H1 (cell line): ENCODE data around the gene DGCR6L. TPM values are rescaled to one million over a fixed set of nuclear protein-coding genes. Genes with fewer than 3 reads are reported as not detected.
"Not testable (repeated sequence)": the region's sequence is repeated elsewhere in the genome, so short reads cannot be mapped to it uniquely, and the experiment has no call there.

Experiments used
- CTCF ChIA-PET: fragments of 300-600 bp; sonication (Branson Sonifier 250); formaldehyde crosslinking; loops from one replicate; lab custom pipeline; 2021; ENCODE audit not compliant: partially characterized antibody; lab: Charles Lee
- POLR2A ChIA-PET: fragments of 300-600 bp; sonication (Branson Sonifier 250); formaldehyde crosslinking; loops from one replicate; lab custom pipeline; 2021; ENCODE audit warnings: inconsistent platforms; ENCODE audit not compliant: partially characterized antibody; lab: Charles Lee
- DNase-seq, 2 experiments: peaks; one replicate each; pipeline versions ENCODE4 v3.0.0 to v3.0.0-alpha.2; 2010 to 2022; ENCODE audit warnings: low spot score in 2 of 2, low read depth in 1 of 2, mixed read lengths in 1 of 2
- FAIRE-seq: peaks from 2 replicates; lab custom pipeline; 2011; peaks lifted over from hg19 to GRCh38; lab: Jason Lieb, UNC
- H2AFZ ChIP-seq: 2 replicates; pipeline ENCODE4 v1.8.1; 2012; ENCODE audit warnings: low read length, inconsistent platforms
- H2AK5ac ChIP-seq: 2 replicates; pipeline ENCODE4 v1.6.1; 2013; ENCODE audit warnings: low read depth, low read length
- H2BK120ac ChIP-seq: replicated peaks from 2 replicates; pipeline ENCODE3; 2013; ENCODE audit warnings: low read depth, low read length, inconsistent platforms
- H2BK12ac ChIP-seq: 2 replicates; pipeline ENCODE4 v1.6.1; 2013; ENCODE audit warnings: low read depth, low read length
- H2BK15ac ChIP-seq: 2 replicates; pipeline ENCODE4 v1.6.1; 2013; ENCODE audit warnings: low read length
- H2BK20ac ChIP-seq: 2 replicates; pipeline ENCODE4 v1.6.1; 2013; ENCODE audit warnings: low read length
- H2BK5ac ChIP-seq: 2 replicates; pipeline ENCODE4 v1.6.1; 2013; ENCODE audit warnings: low read depth, low read length
- H3K14ac ChIP-seq: 2 replicates; pipeline ENCODE4 v1.6.1; 2013; ENCODE audit warnings: inconsistent platforms; ENCODE audit not compliant: insufficient read length
- H3K18ac ChIP-seq: 2 replicates; pipeline ENCODE4 v1.6.1; 2013; ENCODE audit warnings: low read length; ENCODE audit errors: extremely low read depth
- H3K23ac ChIP-seq: 2 replicates; pipeline ENCODE4 v1.6.1; 2013; ENCODE audit warnings: inconsistent platforms; ENCODE audit not compliant: insufficient read length
- H3K23me2 ChIP-seq: 2 replicates; pipeline ENCODE4 v1.6.1; 2013; ENCODE audit warnings: low read depth, low read length
- H3K27ac ChIP-seq: 2 replicates; pipeline ENCODE4 v1.6.1; 2011; ENCODE audit warnings: low read depth, low read length, inconsistent platforms
- H3K27me3 ChIP-seq, 4 experiments: replicated peaks in 1 of 4; 1 replicate in 1 of 4; 2 replicates in 3 of 4; pipeline versions ENCODE4 v1.6.1 to v1.8.1; 2011 to 2013; ENCODE audit warnings: low read length in 3 of 4, mild to moderate bottlenecking in 3 of 4, inconsistent platforms in 2 of 4, mixed read lengths in 2 of 4, moderate library complexity in 1 of 4; ENCODE audit not compliant: control insufficient read depth in 3 of 4, insufficient read depth in 3 of 4; ENCODE audit errors: extremely low read depth in 1 of 4
- H3K36me3 ChIP-seq, 4 experiments: 2 replicates each; pipeline versions ENCODE4 v1.6.1 to v1.8.1; 2011 to 2013; ENCODE audit warnings: mild to moderate bottlenecking in 4 of 4, low read length in 3 of 4, moderate library complexity in 2 of 4, control low read depth in 1 of 4, inconsistent platforms in 1 of 4; ENCODE audit not compliant: insufficient read depth in 4 of 4, control insufficient read depth in 2 of 4
- H3K4ac ChIP-seq: replicated peaks from 2 replicates; pipeline ENCODE3; 2013; ENCODE audit warnings: low read length, low read depth, mixed read lengths, inconsistent platforms; ENCODE audit not compliant: insufficient read length
- H3K4me1 ChIP-seq, 4 experiments: replicated peaks in 1 of 4; 1 replicate in 1 of 4; 2 replicates in 3 of 4; pipeline versions ENCODE4 v1.6.1 to v1.8.1; 2011 to 2013; ENCODE audit warnings: low read length in 3 of 4, inconsistent platforms in 2 of 4, mixed read lengths in 1 of 4; ENCODE audit not compliant: insufficient read depth in 4 of 4, control insufficient read depth in 3 of 4
- H3K4me2 ChIP-seq, 2 experiments: 2 replicates each; pipeline versions ENCODE4 v1.6.1 to v1.8.1; 2011 to 2013; ENCODE audit warnings: low read depth in 2 of 2, low read length in 2 of 2, control low read depth in 1 of 2, inconsistent platforms in 1 of 2, mild to moderate bottlenecking in 1 of 2; ENCODE audit not compliant: insufficient read depth in 1 of 2
- H3K4me3 ChIP-seq, 4 experiments: fragments of 200-600, 300-600 bp in 1 of 4; sonication (generic), shearing (Covaris generic), sonication (Bioruptor Twin) in 1 of 4; 2 replicates each; pipeline versions ENCODE4 v1.5.1 to v1.8.1; 2011 to 2016; ENCODE audit warnings: low read length in 4 of 4, low read depth in 3 of 4, control low read depth in 2 of 4, inconsistent platforms in 2 of 4, mild to moderate bottlenecking in 2 of 4, mixed read lengths in 1 of 4, moderate library complexity in 1 of 4; ENCODE audit not compliant: insufficient read depth in 2 of 4; ENCODE audit errors: extremely low read depth in 1 of 4
- H3K56ac ChIP-seq: replicated peaks from 2 replicates; pipeline ENCODE3; 2013; ENCODE audit warnings: low read depth, mild to moderate bottlenecking, mixed read lengths, low read length, inconsistent platforms; ENCODE audit not compliant: insufficient read length
- H3K79me1 ChIP-seq: 2 replicates; pipeline ENCODE4 v1.6.1; 2013; ENCODE audit warnings: low read depth, low read length, control low read depth
- H3K79me2 ChIP-seq, 2 experiments: 2 replicates each; pipeline versions ENCODE4 v1.6.1 to v1.8.1; 2012 to 2013; ENCODE audit warnings: low read length in 2 of 2, mild to moderate bottlenecking in 2 of 2, inconsistent platforms in 1 of 2; ENCODE audit not compliant: insufficient read depth in 2 of 2, control insufficient read depth in 1 of 2
- H3K9ac ChIP-seq, 4 experiments: replicated peaks in 1 of 4; 1 replicate in 1 of 4; 2 replicates in 3 of 4; pipeline versions ENCODE4 v1.6.1 to v1.8.1; 2011 to 2013; ENCODE audit warnings: low read depth in 3 of 4, low read length in 3 of 4, control low read depth in 2 of 4, mild to moderate bottlenecking in 2 of 4, moderate library complexity in 2 of 4, inconsistent platforms in 1 of 4; ENCODE audit errors: extremely low read depth in 1 of 4
- H3K9me3 ChIP-seq, 2 experiments: 2 replicates each; pipeline versions ENCODE4 v1.6.1 to v1.8.1; 2012 to 2013; ENCODE audit warnings: mild to moderate bottlenecking in 2 of 2, moderate library complexity in 2 of 2, control low read depth in 1 of 2, inconsistent platforms in 1 of 2, low read depth in 1 of 2, low read length in 1 of 2, mixed read lengths in 1 of 2; ENCODE audit not compliant: insufficient read depth in 2 of 2
- H4K20me1 ChIP-seq, 2 experiments: replicated peaks in 1 of 2; 2 replicates each; pipeline versions ENCODE3 to v1.8.1; 2011 to 2013; ENCODE audit warnings: inconsistent platforms in 2 of 2, low read length in 2 of 2, mild to moderate bottlenecking in 1 of 2; ENCODE audit not compliant: insufficient read depth in 2 of 2, control insufficient read depth in 1 of 2
- H4K5ac ChIP-seq: 2 replicates; pipeline ENCODE4 v1.6.1; 2013; ENCODE audit warnings: low read length, low read depth, mixed read lengths, inconsistent platforms; ENCODE audit not compliant: insufficient read length
- H4K8ac ChIP-seq: 2 replicates; pipeline ENCODE4 v1.8.0; 2013; ENCODE audit warnings: mild to moderate bottlenecking, moderate library complexity, low read length, inconsistent platforms; ENCODE audit not compliant: insufficient read depth; ENCODE audit errors: extremely low read depth
- H4K91ac ChIP-seq: replicated peaks from 2 replicates; pipeline ENCODE3; 2013; ENCODE audit warnings: low read length, mixed read lengths, inconsistent platforms; ENCODE audit not compliant: insufficient read length
- WGBS, 2 experiments: shearing (Covaris generic) in 1 of 2; methylation state at CpG; one replicate each; pipeline versions ENCODE4 v1.1.6 to v1.1.7; 2013 to 2015; ENCODE audit warnings: low lambda C conversion rate in 2 of 2, mixed read lengths in 2 of 2, inconsistent platforms in 1 of 2, low coverage in 1 of 2, missing lambda C conversion rate in 1 of 2; ENCODE audit not compliant: insufficient replicate concordance in 2 of 2, insufficient coverage in 1 of 2, insufficient read length in 1 of 2; ENCODE audit errors: extremely low coverage in 1 of 2, missing lambda C conversion rate in 1 of 2; 5-methylcytosine and 5-hydroxymethylcytosine counted together
- polyA plus RNA-seq, 7 experiments: library from polyadenylated mRNA; depleted of rRNA in 3 of 7; stranded (reverse) in 5 of 7; unstranded in 2 of 7; fragments of >200 nt in 5 of 7; fragments of 200-250 nt in 2 of 7; gene quantifications; 1 replicate in 5 of 7; 2 replicates in 1 of 7; 4 replicates in 1 of 7; pipeline versions ENCODE4 v1.2.1 to v1.2.3, GENCODE V29; 2011 to 2013; ENCODE audit warnings: missing spikeins in 2 of 7, mixed read lengths in 2 of 7
- total RNA-seq: library from RNA; stranded (reverse); fragmentation: NEBNext Ultra II Directional; extraction: Animal tissue kit (Norgen Biotek cat#: 25700); gene quantifications from 2 replicates; pipeline ENCODE4 v1.2.1, GENCODE V29; 2021

The DGCR6L gene
- total and polyA plus RNA-seq, 2 of the 8 experiments (the other 6 are each of a cell fraction or from before 2014, with no cell fraction given) = 43.6 to 72.6 TPM

- not testable (repeated sequence) for H3K27me3 ChIP-seq, H4K5ac ChIP-seq, H4K20me1 ChIP-seq
Measured at GRCh38 chr22:20311249-20312062, 8.4 kb downstream of the DGCR6L start.

More at GRCh38 chr22:20311249-20312062, 8.4 kb downstream of the DGCR6L start:
- H2BK15ac ChIP-seq, H3K4ac ChIP-seq, H2BK5ac ChIP-seq, H3K79me1 ChIP-seq, H3K14ac ChIP-seq, H3K4me1 ChIP-seq, H3K36me3 ChIP-seq, H3K56ac ChIP-seq, H2BK120ac ChIP-seq, H4K91ac ChIP-seq, H3K9ac ChIP-seq, H4K8ac ChIP-seq, H3K18ac ChIP-seq, H3K23ac ChIP-seq, H3K4me3 ChIP-seq, H3K23me2 ChIP-seq, H3K79me2 ChIP-seq, H3K9me3 ChIP-seq, H2AFZ ChIP-seq, H3K27ac ChIP-seq, H3K4me2 ChIP-seq, H2AK5ac ChIP-seq, POLR2A ChIA-PET, H2BK20ac ChIP-seq, H2BK12ac ChIP-seq: not testable (repeated sequence)
- peak in 1 of 2 experiments; percentile 42 for DNase-seq
- 81% methylated on average over 16 of the region's 20 CpGs; no CpG with 5 or more reads in 1 of the 2 experiments for WGBS, 2 experiments
- peak; percentile 24 for FAIRE-seq
- CTCF ChIA-PET = interaction anchor here (0.8 to 1.9 kb wide), 2 partner anchors 26 to 76 kb away, joined by 3 to 5 read pairs; no protein-coding TSS in a partner anchor
